Gastrocnemius medialis (tissue), 4 donors: Measurements from ENCODE around the gene HELQ.

Experiments used
- CTCF ChIP-seq, 5 experiments: fragments of 450-650 bp in 3 of 5; fragments of 200-600 bp in 2 of 5; sonication (generic) in 2 of 5; IDR thresholded peaks in 4 of 5; conservative IDR thresholded peaks in 1 of 5; 1 replicate in 4 of 5; 2 replicates in 1 of 5; pipeline ENCODE4 v1.5.1; 2016 to 2019; ENCODE audit warnings: antibody characterized with exemption in 5 of 5, mild to moderate bottlenecking in 3 of 5, moderate library complexity in 3 of 5
- POLR2A ChIP-seq, 2 donors: fragments of 450-650 bp; IDR thresholded peaks; one replicate each; pipeline ENCODE4 v1.6.1; 2017; ENCODE audit warnings: antibody characterized with exemption in 2 of 2, mild to moderate bottlenecking in 2 of 2, moderate library complexity in 2 of 2

GRCh38 chr4:83370640-83370906 lies 85.0 kb downstream of the HELQ start:
- TF ChIP-seq CTCF (IDR thresholded peaks at IDR 0.05 in 4 of 5, conservative IDR thresholded peaks at IDR 0.05 in 1 of 5) (no peak), POLR2A (IDR thresholded peaks at IDR 0.05) (no peak)
